GM19463 (cell line): ENCODE data around the gene IPO8.
"Not testable (repeated sequence)": the region's sequence is repeated elsewhere in the genome, so short reads cannot be mapped to it uniquely, and the experiment has no call there.

Experiments used
- ATAC-seq: cut with Tn5 transposase; IDR thresholded peaks from one replicate; pipeline ENCODE4 v1.9.1; 2021; ENCODE audit warnings: mild to moderate bottlenecking, moderate library complexity; ENCODE audit not compliant: unreplicated experiment

IPO8 gene

DNA sequence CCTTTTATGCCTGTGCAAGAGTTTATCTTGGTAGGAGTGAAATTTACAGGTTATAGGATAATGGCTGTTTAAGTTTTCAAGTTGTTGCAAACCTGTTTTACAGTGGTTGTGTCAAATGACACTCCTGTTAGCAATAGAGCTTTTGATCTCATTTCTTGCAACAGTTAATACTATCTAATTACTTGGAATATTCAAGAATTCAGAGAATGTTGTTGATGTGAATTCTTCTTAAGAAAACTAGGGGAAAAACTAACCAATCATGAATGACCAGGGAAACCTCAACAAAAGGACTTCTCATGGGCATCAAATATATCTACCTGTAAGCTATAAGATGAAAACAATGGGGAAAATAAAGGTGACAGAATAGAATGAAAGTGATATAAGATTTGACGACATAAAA lies 85.0 kb downstream of the IPO8 start:
- no peak for ATAC-seq

DNA sequence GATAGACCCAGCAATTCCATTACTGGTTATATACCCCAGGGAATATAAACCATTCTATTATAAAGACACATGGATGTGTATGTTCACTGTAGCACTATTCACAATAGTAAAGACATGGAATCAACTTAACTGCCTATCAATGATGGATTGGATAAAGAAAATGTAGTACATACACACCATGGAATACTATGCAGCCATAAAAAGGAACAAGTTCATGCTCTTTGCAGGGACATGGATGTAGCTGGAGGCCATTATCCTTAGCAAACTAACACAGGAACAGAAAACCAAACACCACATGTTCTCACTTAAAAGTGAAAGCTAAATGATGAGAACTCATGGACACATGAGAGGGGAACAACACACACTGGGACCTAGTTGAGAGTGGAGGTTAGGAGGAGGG lies 85.8 kb downstream of the IPO8 start:
- not testable (repeated sequence) for ATAC-seq

GRCh38 chr12:30604302-30604701 lies 91.4 kb downstream of the IPO8 start:
- ATAC-seq, result not testable (repeated sequence)

- ATAC-seq, result no peak
Measured at GRCh38 chr12:30603129-30603528, 92.5 kb downstream of the IPO8 start.

- ATAC-seq, result no peak
Measured at GRCh38 chr12:30602678-30603077, 93.0 kb downstream of the IPO8 start.

- no peak for ATAC-seq
Measured at GRCh38 chr12:30599608-30600007, 96.1 kb downstream of the IPO8 start.

DNA sequence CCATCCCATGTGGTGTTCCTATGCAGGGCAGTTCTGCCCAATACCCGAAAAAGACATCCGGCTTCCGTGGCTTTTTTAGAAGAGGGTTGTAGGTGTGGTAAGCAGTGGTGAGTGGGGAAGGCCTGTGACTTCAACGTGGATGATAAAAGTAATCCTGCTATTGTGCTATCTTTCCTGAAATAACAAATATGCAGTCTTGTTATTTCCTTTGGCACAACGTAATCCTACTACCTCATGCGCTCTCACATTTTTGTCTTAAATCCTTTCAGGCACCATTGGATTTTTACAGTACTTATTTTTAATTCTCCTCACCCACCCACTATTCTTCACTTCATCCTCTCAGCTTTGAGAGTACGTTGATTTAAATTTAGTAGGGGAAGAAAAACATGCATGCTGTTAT lies 96.8 kb downstream of the IPO8 start:
- ATAC-seq, result no peak

DNA sequence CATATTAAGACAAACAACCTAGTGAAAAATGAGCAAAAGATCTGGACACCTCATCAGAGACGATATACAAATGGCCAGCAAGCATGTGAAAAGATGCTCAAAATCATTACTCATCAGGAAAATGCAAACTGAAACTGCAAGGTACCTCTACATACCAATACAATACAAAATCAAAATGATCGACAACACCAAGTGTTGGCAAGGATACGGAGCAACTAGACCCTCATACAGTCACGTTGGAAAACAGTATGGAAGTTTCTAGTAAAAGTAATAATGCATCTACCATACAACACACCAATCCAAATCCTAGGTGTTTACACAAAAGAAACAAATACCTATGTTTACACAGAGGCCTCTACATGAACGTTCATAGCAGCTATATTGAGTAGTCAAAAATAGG lies 99.9 kb downstream of the IPO8 start:
- ATAC-seq, result no peak

DNA sequence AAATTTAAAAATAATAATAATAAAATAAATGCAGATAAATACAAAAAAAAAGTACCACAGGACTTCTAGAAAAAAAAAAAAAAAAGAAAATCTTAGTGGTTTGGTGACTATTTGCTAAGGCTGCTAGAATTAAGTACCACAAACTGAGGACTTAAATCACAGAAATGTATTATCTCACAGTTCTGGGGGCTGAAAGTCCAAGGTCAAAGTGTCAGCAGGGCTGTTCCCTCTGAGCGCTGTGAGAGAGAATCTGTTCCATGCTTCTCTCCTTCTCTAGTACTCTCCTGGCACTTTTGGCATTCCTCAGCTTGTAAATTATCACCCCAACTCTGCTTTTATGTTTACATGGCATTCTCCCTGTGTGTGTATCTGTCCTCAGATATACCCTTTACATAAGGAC lies 101.2 kb downstream of the IPO8 start:
- ATAC-seq, result no peak

- not testable (repeated sequence) for ATAC-seq
Measured at GRCh38 chr12:30588572-30588971, 107.1 kb downstream of the IPO8 start.

DNA sequence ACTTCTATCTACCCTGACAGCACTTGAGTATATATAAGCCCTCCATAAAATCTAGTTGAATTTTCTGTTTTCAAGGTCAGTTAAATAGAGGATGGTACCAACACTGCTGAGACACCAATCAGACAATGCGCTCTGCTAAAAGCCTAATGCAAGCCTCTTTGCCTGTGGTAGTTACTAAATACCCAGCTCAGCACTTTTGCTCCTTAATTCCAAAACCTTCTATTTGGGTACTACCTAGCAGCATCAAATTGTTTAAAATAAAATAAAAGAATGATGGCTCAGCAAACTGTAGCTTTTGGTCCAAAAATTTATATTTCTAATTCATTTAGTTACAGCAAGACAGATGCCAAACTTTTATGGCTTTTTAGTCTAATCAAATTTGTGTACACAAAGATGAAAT lies 107.9 kb downstream of the IPO8 start:
- ATAC-seq, result no peak

DNA sequence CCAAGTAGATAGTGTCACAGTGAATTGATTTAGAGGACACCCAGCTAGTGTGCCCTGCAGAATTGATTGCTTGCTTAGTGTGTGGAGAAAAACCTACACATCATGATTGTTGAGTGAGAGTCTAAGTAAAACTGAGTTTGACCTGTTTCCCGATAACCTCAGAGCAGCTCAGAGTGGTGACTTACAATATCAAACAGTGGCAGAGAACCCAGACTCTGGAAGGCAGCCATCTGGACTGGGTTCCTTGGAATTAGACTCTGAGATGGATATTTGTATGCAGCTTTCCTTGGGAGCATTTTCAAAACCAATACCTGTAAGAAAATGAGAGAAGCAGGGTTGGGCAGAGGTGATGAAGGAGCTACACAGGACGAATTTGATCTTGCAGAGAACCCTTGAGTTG lies 109.8 kb downstream of the IPO8 start:
- no peak for ATAC-seq

GRCh38 chr12:30582943-30583342 lies 112.7 kb downstream of the IPO8 start:
- no peak for ATAC-seq

DNA sequence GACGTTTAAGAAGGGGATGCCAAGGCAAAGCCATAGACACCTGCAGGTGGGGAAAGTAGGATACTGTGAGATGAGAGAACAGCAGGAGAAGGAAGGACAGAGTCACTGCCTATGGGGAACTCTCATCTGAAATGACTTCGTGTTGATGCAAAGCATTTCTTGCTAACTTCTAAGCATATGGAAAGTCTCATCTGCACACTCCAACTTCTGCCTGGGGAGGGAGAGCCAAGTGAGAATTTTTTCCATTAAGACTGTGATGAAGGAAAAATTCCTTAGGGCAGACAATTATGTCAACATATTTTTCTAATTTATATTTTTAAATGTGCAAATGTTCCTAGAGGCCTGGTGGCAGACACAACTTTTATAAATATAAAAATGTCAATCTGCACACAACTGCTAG lies 115.3 kb downstream of the IPO8 start:
- no peak for ATAC-seq
